ENCODE measurements around the gene UBE2G2. TPM values are rescaled to one million over a fixed set of nuclear protein-coding genes. Genes with fewer than 3 reads are reported as not detected.
"Not testable (repeated sequence)": the region's sequence is repeated elsewhere in the genome, so short reads cannot be mapped to it uniquely, and the experiment has no call there.

The UBE2G2 gene
- total RNA-seq, 1 donor from 2014 or later, result 67.4 TPM

- no peak for TF ChIP-seq CTCF (IDR thresholded peaks at IDR 0.05; ENCODE audit: insufficient read depth, low read length, severe bottlenecking)
- FAIRE-seq (no peak), DNase-seq (ENCODE audit: low read depth) (no peak)
- Histone ChIP-seq H3K36me3 (ENCODE audit: control insufficient read depth, insufficient read depth, low read length) (no peaks in the 10 kb centered on the region), H3K4me3 (ENCODE audit: low read depth, low read length) (no peak overlapping the region), H3K27me3 (ENCODE audit: control insufficient read depth, insufficient read depth, low read length) (no peaks in the 10 kb centered on the region)
Measured at GRCh38 chr21:44834231-44834950, 32.8 kb upstream of the UBE2G2 start.

- FAIRE-seq, result no peak
- Histone ChIP-seq H3K4me3 (ENCODE audit: low read depth, low read length) (no peak overlapping the region), H3K36me3 (ENCODE audit: control insufficient read depth, insufficient read depth, low read length) (no peaks in the 10 kb centered on the region), H3K27me3 (ENCODE audit: control insufficient read depth, insufficient read depth, low read length) (no peaks in the 10 kb centered on the region)
- DNase-seq (ENCODE audit: low read depth), result no peak
- TF ChIP-seq CTCF (IDR thresholded peaks at IDR 0.05; ENCODE audit: insufficient read depth, low read length, severe bottlenecking), result no peak
Measured at GRCh38 chr21:44833663-44834062, 32.0 kb upstream of the UBE2G2 start.

GRCh38 chr21:44832516-44833255 lies 31.1 kb upstream of the UBE2G2 start:
- H3K36me3 ChIP-seq (ENCODE audit: control insufficient read depth, insufficient read depth, low read length); H3K4me3 ChIP-seq (ENCODE audit: low read depth, low read length); DNase-seq (ENCODE audit: low read depth); H3K27me3 ChIP-seq (ENCODE audit: control insufficient read depth, insufficient read depth, low read length); FAIRE-seq: not testable (repeated sequence)

- H3K27me3 ChIP-seq (ENCODE audit: control insufficient read depth, insufficient read depth, low read length), result no peaks in the 10 kb centered on the region
- DNase-seq (ENCODE audit: low read depth), result no peak
- H3K4me3 ChIP-seq (ENCODE audit: low read depth, low read length), result no peak overlapping the region
- H3K36me3 ChIP-seq (ENCODE audit: control insufficient read depth, insufficient read depth, low read length), result no peaks in the 10 kb centered on the region
- FAIRE-seq, result no peak
- no peak for TF ChIP-seq CTCF (IDR thresholded peaks at IDR 0.05; ENCODE audit: insufficient read depth, low read length, severe bottlenecking)
Measured at GRCh38 chr21:44831227-44831860, 29.7 kb upstream of the UBE2G2 start.

GRCh38 chr21:44829507-44830092 lies 28.0 kb upstream of the UBE2G2 start:
- no peak for TF ChIP-seq CTCF (IDR thresholded peaks at IDR 0.05; ENCODE audit: insufficient read depth, low read length, severe bottlenecking)
- DNase-seq (ENCODE audit: low read depth) (no peak), FAIRE-seq (no peak)
- Histone ChIP-seq H3K27me3 (ENCODE audit: control insufficient read depth, insufficient read depth, low read length) (no peaks in the 10 kb centered on the region), H3K36me3 (ENCODE audit: control insufficient read depth, insufficient read depth, low read length) (no peaks in the 10 kb centered on the region), H3K4me3 (ENCODE audit: low read depth, low read length) (no peak overlapping the region)

All from bronchial epithelial cell (primary cell).